Measurements from ENCODE around the gene XKR7.

Gene XKR7

DNA sequence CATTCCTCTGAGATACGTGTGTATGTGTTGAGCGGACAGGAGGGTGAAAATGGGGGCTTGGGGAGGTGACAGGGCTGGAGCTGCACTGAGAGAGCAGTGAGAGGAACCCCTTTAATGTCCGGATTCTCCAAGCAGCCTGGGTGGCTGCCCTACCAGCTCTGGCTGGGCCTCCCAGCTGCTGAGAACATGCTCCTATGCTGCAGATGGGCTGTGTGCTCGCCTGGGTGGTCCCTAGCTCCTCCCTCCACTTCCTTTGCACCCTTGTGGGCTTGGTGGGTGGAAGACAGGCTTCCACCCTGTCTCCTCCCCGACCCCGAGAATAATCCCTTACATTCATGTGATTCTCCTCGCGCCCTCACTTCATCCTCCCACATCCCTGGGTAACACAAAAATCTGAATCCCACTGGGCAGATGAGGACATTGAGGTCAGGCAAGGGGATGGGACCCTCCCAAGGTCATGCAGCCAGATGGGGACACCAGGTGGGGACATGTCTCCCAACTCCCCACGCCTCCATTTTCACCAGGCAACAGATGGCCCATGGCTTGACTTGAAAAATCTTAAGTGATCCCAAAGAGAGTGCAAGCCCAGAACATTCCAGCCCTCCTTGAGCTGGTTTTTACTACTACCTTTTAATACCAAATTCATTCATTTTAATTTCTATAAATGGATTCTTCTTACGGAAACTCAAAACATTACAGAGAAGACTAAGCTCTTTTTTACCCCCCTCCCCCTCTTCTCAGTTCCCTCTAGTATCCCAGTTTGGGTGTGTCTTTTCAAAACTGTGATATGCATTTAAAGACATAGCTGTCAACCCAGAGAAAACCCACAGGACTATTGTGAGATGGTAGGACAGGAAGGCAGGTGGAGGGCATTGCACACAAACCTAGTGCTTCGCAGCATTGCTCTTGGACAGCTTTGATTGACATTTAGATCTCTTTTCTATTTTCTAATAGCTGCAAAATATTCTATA is 11.1 kb upstream of the XKR7 start:
- 100% methylated on average over 1 of the region's 11 CpGs for WGBS (ENCODE audit: insufficient coverage, insufficient read length)

DNA sequence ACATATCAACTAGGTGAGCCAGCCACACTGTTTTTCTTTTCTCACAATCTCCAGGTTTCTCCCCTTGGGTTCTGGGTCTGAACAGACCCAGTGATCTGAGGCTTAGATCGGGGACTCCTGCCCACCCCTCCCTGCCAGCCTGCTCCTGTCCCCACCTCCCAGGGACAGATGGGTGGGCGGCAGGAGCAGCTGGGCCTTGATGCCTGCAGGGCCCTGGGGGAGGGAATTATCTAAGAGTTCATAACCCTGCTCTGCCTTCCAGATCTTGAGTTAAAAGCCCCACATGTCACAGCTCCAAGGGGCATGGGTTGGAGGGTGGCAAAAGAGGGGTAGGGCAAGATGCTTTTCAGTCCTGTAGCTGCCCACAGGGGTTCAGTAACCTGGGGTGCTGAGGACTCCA is 5.2 kb upstream of the XKR7 start:
- WGBS (ENCODE audit: insufficient coverage, insufficient read length), result no CpG with 5 or more reads among the region's 2 CpGs
- DNase-seq (ENCODE audit: low read depth, low spot score), result no peak
- Histone ChIP-seq H3K4me3 (ENCODE audit: low read length) (no peak overlapping the region), H3K27ac (ENCODE audit: low read length) (no peak overlapping the region), H3K4me1 (ENCODE audit: control insufficient read depth, insufficient read depth, low read length) (no peaks in the 10 kb centered on the region), H3K36me3 (ENCODE audit: control insufficient read depth, insufficient read depth, low read length) (no peaks in the 10 kb centered on the region), H3K27me3 (ENCODE audit: control insufficient read depth, insufficient read depth, low read length) (no peaks in the 10 kb centered on the region), H3K9me3 (ENCODE audit: control insufficient read depth, insufficient read depth, low read length) (no peaks in the 10 kb centered on the region)

More for the DNA sequence above, 11.1 kb upstream of the XKR7 start:
- DNase-seq (ENCODE audit: low read depth, low spot score), result no peak
- Histone ChIP-seq H3K36me3 (ENCODE audit: control insufficient read depth, insufficient read depth, low read length) (no peaks in the 10 kb centered on the region), H3K4me1 (ENCODE audit: control insufficient read depth, insufficient read depth, low read length) (no peaks in the 10 kb centered on the region), H3K4me3 (ENCODE audit: low read length) (no peak overlapping the region), H3K27ac (ENCODE audit: low read length) (no peak overlapping the region), H3K9me3 (ENCODE audit: control insufficient read depth, insufficient read depth, low read length) (no peaks in the 10 kb centered on the region), H3K27me3 (ENCODE audit: control insufficient read depth, insufficient read depth, low read length) (no peaks in the 10 kb centered on the region)

DNA sequence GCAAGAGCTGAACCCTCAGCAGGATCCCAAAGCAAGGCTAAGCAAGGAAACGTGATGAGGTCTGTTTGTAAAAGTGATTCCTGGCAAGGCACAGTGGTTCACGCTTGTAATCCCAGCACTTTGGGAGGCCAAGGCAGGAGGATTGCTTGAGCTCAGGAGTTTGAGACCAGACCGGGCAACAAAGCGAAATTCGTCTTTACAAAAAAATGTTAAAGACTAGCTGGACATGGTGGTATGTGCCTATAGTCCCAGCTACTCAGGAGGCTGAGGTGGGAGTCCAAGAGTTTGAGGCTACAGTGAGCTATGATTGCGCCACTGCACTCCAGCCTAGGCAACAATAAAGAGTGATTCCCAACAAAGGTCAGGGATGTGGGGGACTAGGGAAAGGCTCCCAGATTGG is 4.1 kb upstream of the XKR7 start:
- no peaks in the 10 kb centered on the region for H3K4me1 ChIP-seq (ENCODE audit: control insufficient read depth, insufficient read depth, low read length)
- DNase-seq (ENCODE audit: low read depth, low spot score), result no peak
- WGBS (ENCODE audit: insufficient coverage, insufficient read length), result no CpG with 5 or more reads among the region's 6 CpGs
- no peaks in the 10 kb centered on the region for H3K36me3 ChIP-seq (ENCODE audit: control insufficient read depth, insufficient read depth, low read length)
- no peaks in the 10 kb centered on the region for H3K27me3 ChIP-seq (ENCODE audit: control insufficient read depth, insufficient read depth, low read length)
- no peaks in the 10 kb centered on the region for H3K9me3 ChIP-seq (ENCODE audit: control insufficient read depth, insufficient read depth, low read length)
- no peak overlapping the region for H3K4me3 ChIP-seq (ENCODE audit: low read length)
- no peak overlapping the region for H3K27ac ChIP-seq (ENCODE audit: low read length)

DNA sequence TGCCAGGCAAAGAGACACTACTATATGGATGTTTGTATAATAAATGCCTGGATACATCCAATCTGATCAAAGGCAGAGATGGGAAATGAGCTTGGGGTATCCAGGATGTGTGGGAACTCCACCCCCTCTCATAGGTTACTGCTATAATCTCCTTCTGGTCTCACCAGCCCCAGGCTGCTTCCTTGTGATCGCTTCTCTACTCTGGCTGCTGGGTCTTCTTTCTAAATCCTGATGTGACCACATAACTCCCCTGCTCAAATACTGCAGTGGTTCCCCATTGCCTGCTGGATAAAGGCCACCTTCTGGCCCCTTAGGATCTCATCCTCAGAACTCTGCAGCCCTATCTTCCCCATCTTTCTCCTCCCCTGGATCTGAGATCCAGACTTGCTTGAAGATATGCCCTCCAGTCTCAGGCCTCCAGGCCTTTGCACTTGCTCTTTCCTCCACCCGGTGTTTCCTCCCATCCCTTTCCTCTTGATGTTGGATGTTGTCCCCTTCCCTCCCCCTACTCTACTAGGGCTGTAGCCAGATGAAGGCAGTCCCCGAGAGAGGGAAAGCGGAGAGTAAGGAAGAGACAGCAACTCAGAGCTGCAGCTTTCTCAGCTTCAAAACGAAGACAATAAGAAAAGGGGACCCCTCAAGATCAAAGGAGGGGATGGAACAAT is 828 bp upstream of the XKR7 start:
- no peaks in the 10 kb centered on the region for H3K27me3 ChIP-seq (ENCODE audit: control insufficient read depth, insufficient read depth, low read length)
- H3K36me3 ChIP-seq (ENCODE audit: control insufficient read depth, insufficient read depth, low read length), result no peaks in the 10 kb centered on the region
- peak overlapping the region; percentile 8; the same call in 1 of the 2 replicates for H3K4me3 ChIP-seq (ENCODE audit: low read length)
- H3K27ac ChIP-seq (ENCODE audit: low read length), result no peak overlapping the region
- no peaks in the 10 kb centered on the region for H3K9me3 ChIP-seq (ENCODE audit: control insufficient read depth, insufficient read depth, low read length)
- WGBS (ENCODE audit: insufficient coverage, insufficient read length), result no CpG with 5 or more reads among the region's 5 CpGs
- DNase-seq (ENCODE audit: low read depth, low spot score), result no peak
- no peaks in the 10 kb centered on the region for H3K4me1 ChIP-seq (ENCODE audit: control insufficient read depth, insufficient read depth, low read length)

DNA sequence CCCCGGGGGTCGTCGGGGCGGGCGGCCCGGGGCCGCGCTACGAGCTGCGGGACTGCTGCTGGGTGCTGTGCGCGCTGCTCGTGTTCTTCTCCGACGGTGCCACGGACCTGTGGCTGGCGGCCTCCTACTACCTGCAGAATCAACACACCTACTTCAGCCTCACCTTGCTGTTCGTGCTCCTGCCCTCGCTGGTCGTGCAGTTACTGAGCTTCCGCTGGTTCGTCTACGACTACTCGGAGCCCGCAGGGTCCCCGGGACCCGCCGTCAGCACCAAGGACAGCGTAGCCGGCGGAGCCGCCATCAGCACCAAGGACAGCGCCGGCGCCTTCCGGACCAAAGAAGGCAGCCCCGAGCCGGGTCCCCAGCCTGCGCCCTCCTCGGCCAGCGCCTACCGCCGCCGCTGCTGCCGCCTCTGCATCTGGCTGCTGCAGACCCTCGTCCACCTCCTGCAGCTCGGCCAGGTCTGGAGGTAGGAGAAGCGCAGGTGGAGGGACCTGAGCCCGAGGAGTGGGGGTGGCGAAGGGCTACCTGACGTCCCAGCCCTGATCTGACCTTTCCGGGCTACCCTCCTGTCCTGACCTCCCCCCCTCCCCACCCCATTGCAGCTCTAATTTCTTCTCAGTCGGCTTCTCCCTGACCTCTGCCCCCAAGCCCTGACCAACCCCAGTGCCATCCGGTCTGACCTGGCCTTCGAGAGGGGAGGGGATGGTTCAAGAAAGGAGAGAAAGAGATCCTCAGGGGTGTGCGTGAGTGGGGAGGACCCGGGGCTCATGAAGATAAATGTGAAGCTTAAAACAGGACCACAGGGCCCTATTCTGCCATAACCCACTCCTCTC is 558 bp downstream of the XKR7 start:
- no peak overlapping the region for H3K27ac ChIP-seq (ENCODE audit: low read length)
- no peaks in the 10 kb centered on the region for H3K4me1 ChIP-seq (ENCODE audit: control insufficient read depth, insufficient read depth, low read length)
- H3K27me3 ChIP-seq (ENCODE audit: control insufficient read depth, insufficient read depth, low read length), result no peaks in the 10 kb centered on the region
- H3K36me3 ChIP-seq (ENCODE audit: control insufficient read depth, insufficient read depth, low read length), result no peaks in the 10 kb centered on the region
- peak; percentile 63 for DNase-seq (ENCODE audit: low read depth, low spot score)
- H3K4me3 ChIP-seq (ENCODE audit: low read length), result peak overlapping the region; percentile 45; the same call in 1 of the 2 replicates
- WGBS (ENCODE audit: insufficient coverage, insufficient read length), result no CpG with 5 or more reads among the region's 57 CpGs
- no peaks in the 10 kb centered on the region for H3K9me3 ChIP-seq (ENCODE audit: control insufficient read depth, insufficient read depth, low read length)

DNA sequence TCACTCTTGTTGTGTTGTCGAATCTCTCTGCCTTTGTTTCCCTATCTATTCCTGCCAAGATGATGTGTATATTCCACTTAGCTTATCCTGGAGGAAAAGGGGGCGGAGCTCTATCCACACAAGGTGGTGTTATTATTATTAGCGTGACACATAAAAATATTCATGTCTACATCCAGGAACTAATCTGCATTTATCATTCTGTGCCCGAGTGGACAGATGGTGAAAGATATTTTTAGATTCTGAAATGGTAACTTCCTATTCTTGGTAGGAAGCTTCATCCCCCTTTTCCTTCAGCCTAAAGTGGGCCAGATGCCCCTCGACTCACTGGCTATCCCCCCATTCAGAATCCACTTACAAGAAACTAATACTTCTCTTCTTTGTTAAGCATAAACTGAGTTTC is 2.0 kb downstream of the XKR7 start:
- no peak overlapping the region for H3K4me3 ChIP-seq (ENCODE audit: low read length)
- no peaks in the 10 kb centered on the region for H3K36me3 ChIP-seq (ENCODE audit: control insufficient read depth, insufficient read depth, low read length)
- no peak overlapping the region for H3K27ac ChIP-seq (ENCODE audit: low read length)
- no peaks in the 10 kb centered on the region for H3K27me3 ChIP-seq (ENCODE audit: control insufficient read depth, insufficient read depth, low read length)
- no CpG with 5 or more reads among the region's 5 CpGs for WGBS (ENCODE audit: insufficient coverage, insufficient read length)
- no peaks in the 10 kb centered on the region for H3K9me3 ChIP-seq (ENCODE audit: control insufficient read depth, insufficient read depth, low read length)
- H3K4me1 ChIP-seq (ENCODE audit: control insufficient read depth, insufficient read depth, low read length), result peaks cover 3% of the 10 kb centered on the region; the same call in 1 of the 2 replicates
- no peak for DNase-seq (ENCODE audit: low read depth, low spot score)

DNA sequence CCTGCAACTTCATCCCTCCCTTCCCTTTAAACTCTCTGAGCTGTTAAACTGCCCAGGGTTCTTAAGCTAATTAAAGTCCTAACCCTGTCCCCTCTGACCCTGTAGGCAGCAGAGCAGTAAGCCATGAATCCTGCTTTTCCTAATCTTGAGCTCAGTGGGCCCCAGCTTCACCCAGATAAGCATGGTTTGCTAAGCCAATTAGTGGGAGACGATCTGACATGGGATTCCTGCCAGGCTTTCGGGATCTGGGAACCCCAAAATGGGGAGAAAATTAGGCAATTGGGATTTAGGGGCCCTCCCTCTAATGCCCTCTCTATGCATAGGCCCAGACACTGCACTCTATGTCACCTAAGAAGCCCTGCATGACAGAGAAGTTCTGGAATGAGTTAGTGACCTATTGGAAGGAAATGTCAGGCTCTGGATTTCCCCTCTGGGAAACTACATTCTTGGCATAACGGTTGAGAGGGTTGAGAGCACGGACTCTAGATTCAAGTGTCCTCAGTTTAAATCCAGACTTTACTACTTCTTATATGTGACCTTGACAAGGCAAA is 4.6 kb downstream of the XKR7 start:
- WGBS (ENCODE audit: insufficient coverage, insufficient read length), result no CpG with 5 or more reads among the region's 4 CpGs
- no peak for DNase-seq (ENCODE audit: low read depth, low spot score)
- Histone ChIP-seq H3K9me3 (ENCODE audit: control insufficient read depth, insufficient read depth, low read length) (no peaks in the 10 kb centered on the region), H3K36me3 (ENCODE audit: control insufficient read depth, insufficient read depth, low read length) (no peaks in the 10 kb centered on the region), H3K27ac (ENCODE audit: low read length) (no peak overlapping the region), H3K4me3 (ENCODE audit: low read length) (no peak overlapping the region), H3K4me1 (ENCODE audit: control insufficient read depth, insufficient read depth, low read length) (peaks cover 3% of the 10 kb centered on the region; the same call in 1 of the 2 replicates), H3K27me3 (ENCODE audit: control insufficient read depth, insufficient read depth, low read length) (no peaks in the 10 kb centered on the region)

DNA sequence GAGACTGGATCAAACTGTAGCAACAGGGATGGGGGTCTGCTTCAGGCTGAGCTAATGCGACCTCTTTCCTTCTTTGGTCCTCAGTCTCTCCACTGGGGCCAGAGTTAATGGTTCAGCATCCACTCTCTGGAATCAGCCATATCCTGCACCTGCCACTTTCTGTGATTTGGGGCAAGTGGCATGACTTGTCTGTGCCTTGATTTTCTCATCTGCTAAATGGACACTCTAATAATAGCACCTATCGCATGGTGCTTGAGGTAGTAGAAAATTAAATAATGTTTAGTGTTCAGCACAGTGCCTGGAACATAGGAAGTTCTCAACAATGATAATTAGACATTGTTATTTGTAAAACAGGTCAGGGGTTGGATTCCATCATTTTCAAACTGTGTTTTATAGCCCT is 6.3 kb downstream of the XKR7 start:
- Histone ChIP-seq H3K36me3 (ENCODE audit: control insufficient read depth, insufficient read depth, low read length) (no peaks in the 10 kb centered on the region), H3K27ac (ENCODE audit: low read length) (no peak overlapping the region), H3K4me3 (ENCODE audit: low read length) (no peak overlapping the region), H3K27me3 (ENCODE audit: control insufficient read depth, insufficient read depth, low read length) (no peaks in the 10 kb centered on the region), H3K9me3 (ENCODE audit: control insufficient read depth, insufficient read depth, low read length) (no peaks in the 10 kb centered on the region), H3K4me1 (ENCODE audit: control insufficient read depth, insufficient read depth, low read length) (peaks cover 3% of the 10 kb centered on the region; the same call in 1 of the 2 replicates)
- no peak for DNase-seq (ENCODE audit: low read depth, low spot score)
- WGBS (ENCODE audit: insufficient coverage, insufficient read length), result no CpG with 5 or more reads among the region's 2 CpGs

DNA sequence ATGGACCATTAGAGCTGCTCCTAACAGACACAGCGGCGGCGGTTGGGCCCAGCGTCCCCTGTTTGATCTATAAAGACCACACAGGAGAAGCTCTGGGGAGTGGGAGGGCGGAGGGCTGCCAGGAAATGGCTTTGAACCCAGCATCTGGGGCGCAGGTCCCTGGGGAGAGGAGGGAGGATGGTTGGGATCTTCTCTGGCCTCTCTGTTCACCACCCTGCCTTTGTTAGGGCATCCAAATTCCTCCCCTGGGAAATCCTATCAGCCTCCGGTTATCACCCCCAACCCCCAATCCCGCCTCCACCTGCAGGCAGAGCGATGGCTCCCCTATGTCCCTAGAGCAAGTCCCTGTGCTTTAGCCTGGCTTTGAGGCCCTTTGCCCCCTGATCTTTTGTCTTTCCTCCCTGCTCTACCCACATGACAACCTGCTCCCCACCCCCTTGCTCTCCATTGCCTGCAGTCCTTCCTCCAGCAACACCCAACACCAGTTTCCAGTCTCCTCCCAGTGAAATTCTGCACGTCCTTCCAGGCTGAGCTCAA is 7.1 kb downstream of the XKR7 start:
- no peak for DNase-seq (ENCODE audit: low read depth, low spot score)
- H3K9me3 ChIP-seq (ENCODE audit: control insufficient read depth, insufficient read depth, low read length), result no peaks in the 10 kb centered on the region
- no peaks in the 10 kb centered on the region for H3K36me3 ChIP-seq (ENCODE audit: control insufficient read depth, insufficient read depth, low read length)
- no CpG with 5 or more reads among the region's 10 CpGs for WGBS (ENCODE audit: insufficient coverage, insufficient read length)
- no peaks in the 10 kb centered on the region for H3K27me3 ChIP-seq (ENCODE audit: control insufficient read depth, insufficient read depth, low read length)
- no peak overlapping the region for H3K27ac ChIP-seq (ENCODE audit: low read length)
- H3K4me1 ChIP-seq (ENCODE audit: control insufficient read depth, insufficient read depth, low read length), result peaks cover 3% of the 10 kb centered on the region; the same call in 1 of the 2 replicates
- no peak overlapping the region for H3K4me3 ChIP-seq (ENCODE audit: low read length)
